ENCODE measurements around the gene PFDN2. TPM values are rescaled to one million over a fixed set of nuclear protein-coding genes. Genes with fewer than 3 reads are reported as not detected.
A peak's percentile ranks its signal among the peaks of the same experiment; 100 is the strongest.

Gene PFDN2
- total RNA-seq, 1 donor from 2014 or later = 43.8 TPM

GRCh38 chr1:161059293-161059692 is 58.5 kb downstream of the PFDN2 start:
- no peak for DNase-seq
- no peak overlapping the region for H3K4me3 Mint-ChIP-seq
- CTCF ChIA-PET = no interaction called here
- H3K27me3 Mint-ChIP-seq = no peaks in the 10 kb centered on the region
- no peak for TF ChIP-seq CTCF (IDR thresholded peaks at IDR 0.05)
- H3K27ac Mint-ChIP-seq = peak overlapping the region; percentile 6
- no peaks in the 10 kb centered on the region for H3K9me3 Mint-ChIP-seq
- intact Hi-C loops (cut with micrococcal nuclease) = no loop called here
- peaks cover 41% of the 10 kb centered on the region for H3K4me1 Mint-ChIP-seq
- H3K36me3 Mint-ChIP-seq (ENCODE audit: low read depth) = peaks cover 73% of the 10 kb centered on the region
- ATAC-seq (ENCODE audit: low read depth) = no peak
- POLR2A ChIA-PET = interaction anchor here (0.7 to 2.9 kb wide), 3 partner anchors 10 to 248 kb away, joined by 3 to 20 read pairs (median 9); partner anchors contain the start of genes ARHGAP30 and USF1

GRCh38 chr1:161054805-161055204 is 63.0 kb downstream of the PFDN2 start:
- H3K4me1 Mint-ChIP-seq = peaks cover 10% of the 10 kb centered on the region
- ChIA-PET CTCF (interaction anchor here (0.7 kb wide), 1 partner anchor 43 kb away, joined by 3 read pairs; the partner anchor contains the start of gene KLHDC9), POLR2A (interaction anchor here (0.7 kb wide), 1 partner anchor 10 kb away, joined by 4 read pairs; no protein-coding TSS in a partner anchor)
- peaks cover 79% of the 10 kb centered on the region for H3K36me3 Mint-ChIP-seq (ENCODE audit: low read depth)
- no peak overlapping the region for H3K4me3 Mint-ChIP-seq
- H3K27ac Mint-ChIP-seq = no peak overlapping the region
- no peaks in the 10 kb centered on the region for H3K9me3 Mint-ChIP-seq
- no peak for TF ChIP-seq CTCF (IDR thresholded peaks at IDR 0.05)
- intact Hi-C loops (cut with micrococcal nuclease) = no loop called here
- ATAC-seq (ENCODE audit: low read depth) (no peak), DNase-seq (no peak)
- H3K27me3 Mint-ChIP-seq = no peaks in the 10 kb centered on the region

GRCh38 chr1:161054232-161054631 is 63.6 kb downstream of the PFDN2 start:
- Mint-ChIP-seq H3K27me3 (no peaks in the 10 kb centered on the region), H3K4me1 (peaks cover 7% of the 10 kb centered on the region), H3K36me3 (ENCODE audit: low read depth) (peaks cover 79% of the 10 kb centered on the region), H3K9me3 (no peaks in the 10 kb centered on the region), H3K27ac (peak overlapping the region; percentile 35), H3K4me3 (no peak overlapping the region)
- TF ChIP-seq CTCF (IDR thresholded peaks at IDR 0.05) = no peak
- no peak for ATAC-seq (ENCODE audit: low read depth)
- ChIA-PET POLR2A (no interaction called here), CTCF (no interaction called here)
- no peak for DNase-seq
- intact Hi-C loops (cut with micrococcal nuclease) = no loop called here

- Mint-ChIP-seq H3K9me3 (no peaks in the 10 kb centered on the region), H3K4me1 (peaks cover 16% of the 10 kb centered on the region), H3K4me3 (no peak overlapping the region), H3K27ac (no peak overlapping the region), H3K27me3 (no peaks in the 10 kb centered on the region), H3K36me3 (ENCODE audit: low read depth) (peaks cover 88% of the 10 kb centered on the region)
- ChIA-PET POLR2A (interaction anchor here (1.1 kb wide), 1 partner anchor 16 kb away, joined by 3 read pairs; no protein-coding TSS in a partner anchor), CTCF (interaction anchor here (1.4 kb wide), 1 partner anchor 19 kb away, joined by 3 read pairs; no protein-coding TSS in a partner anchor)
- DNase-seq (no peak), ATAC-seq (ENCODE audit: low read depth) (no peak)
- intact Hi-C loops (cut with micrococcal nuclease) = no loop called here
- TF ChIP-seq CTCF (IDR thresholded peaks at IDR 0.05) = no peak
These were observed 64.9 kb downstream of the PFDN2 start for GRCh38 chr1:161052899-161053298.

- ChIA-PET POLR2A (interaction anchor here (0.7 to 1.6 kb wide), 3 partner anchors 15 to 18 kb away, joined by 3 to 8 read pairs (median 3); partner anchors contain the start of gene ARHGAP30), CTCF (no interaction called here)
- H3K27ac Mint-ChIP-seq = no peak overlapping the region
- no peak for TF ChIP-seq CTCF (IDR thresholded peaks at IDR 0.05)
- peaks cover 27% of the 10 kb centered on the region for H3K4me1 Mint-ChIP-seq
- no peaks in the 10 kb centered on the region for H3K27me3 Mint-ChIP-seq
- H3K4me3 Mint-ChIP-seq = no peak overlapping the region
- no peak for ATAC-seq (ENCODE audit: low read depth)
- no peaks in the 10 kb centered on the region for H3K9me3 Mint-ChIP-seq
- no peak for DNase-seq
- intact Hi-C loops (cut with micrococcal nuclease) = no loop called here
- peaks cover 87% of the 10 kb centered on the region for H3K36me3 Mint-ChIP-seq (ENCODE audit: low read depth)
These were observed 66.6 kb downstream of the PFDN2 start for GRCh38 chr1:161051219-161051618.

Other genes with a start within 250 kb of the PFDN2 start
- not detected in 2 replicates for gene ITLN1, start 232.9 kb downstream of the PFDN2 start, total RNA-seq
- gene ITLN2, start 163.2 kb downstream of the PFDN2 start, total RNA-seq = not detected in 2 replicates
- gene F11R, start 96.9 kb downstream of the PFDN2 start, total RNA-seq = 11.1 and 11.6 TPM in 2 replicates
- gene TSTD1, start 79.1 kb downstream of the PFDN2 start, total RNA-seq = 69.8 and 70.2 TPM in 2 replicates
- gene USF1, start 72.1 kb downstream of the PFDN2 start, total RNA-seq = 134 and 143 TPM in 2 replicates
- 154 and 158 TPM in 2 replicates for gene ARHGAP30, start 48.1 kb downstream of the PFDN2 start, total RNA-seq
- gene NECTIN4, start 28.5 kb downstream of the PFDN2 start, total RNA-seq = not detected in 2 replicates
- 2.9 and 3.6 TPM in 2 replicates for gene KLHDC9, start 19.7 kb downstream of the PFDN2 start, total RNA-seq
- 40.5 and 43.9 TPM in 2 replicates for gene NIT1, start 68 bp upstream of the PFDN2 start, total RNA-seq
- 39.5 and 40.5 TPM in 2 replicates for gene DEDD, start 14.6 kb upstream of the PFDN2 start, total RNA-seq
- 107 and 127 TPM in 2 replicates for gene UFC1, start 35.9 kb upstream of the PFDN2 start, total RNA-seq
- 31.9 and 38.1 TPM in 2 replicates for gene USP21, start 41.5 kb upstream of the PFDN2 start, total RNA-seq
- 31.5 and 40.7 TPM in 2 replicates for gene PPOX, start 48.4 kb upstream of the PFDN2 start, total RNA-seq
- gene B4GALT3, start 59.5 kb upstream of the PFDN2 start, total RNA-seq = 40.7 and 41.7 TPM in 2 replicates
- gene ADAMTS4, start 81.0 kb upstream of the PFDN2 start, total RNA-seq = not detected in 2 replicates
- 69.1 and 73.9 TPM in 2 replicates for gene NDUFS2, start 84.3 kb upstream of the PFDN2 start, total RNA-seq
- gene FCER1G, start 97.3 kb upstream of the PFDN2 start, total RNA-seq = 0.60 and 0.69 TPM in 2 replicates
- gene APOA2, start 105.6 kb upstream of the PFDN2 start, total RNA-seq = not detected in 2 replicates
- gene TOMM40L, start 108.0 kb upstream of the PFDN2 start, total RNA-seq = 11.7 and 12.4 TPM in 2 replicates
- 0.15 TPM in 1 of 2 replicates, not detected in the other for gene NR1I3, start 120.2 kb upstream of the PFDN2 start, total RNA-seq
- gene PCP4L1, start 140.7 kb upstream of the PFDN2 start, total RNA-seq = not detected in 2 replicates
- gene MPZ, start 191.9 kb upstream of the PFDN2 start, total RNA-seq = 5.8 and 6.6 TPM in 2 replicates
- 160 and 179 TPM in 2 replicates for gene SDHC, start 196.3 kb upstream of the PFDN2 start, total RNA-seq
- not detected in 2 replicates for gene CFAP126, start 249.8 kb upstream of the PFDN2 start, total RNA-seq